ENCODE measurements around the gene CNN1.

The CNN1 gene

GRCh38 chr19:11495481-11495880, 43.2 kb upstream of the CNN1 start:
- H3K9me3 ChIP-seq (ENCODE audit: low read length), result no peaks in the 10 kb centered on the region
- no peak overlapping the region for H3K27ac ChIP-seq (ENCODE audit: low read depth, low read length, poor library complexity, severe bottlenecking)
- no peak for TF ChIP-seq CTCF (IDR thresholded peaks at IDR 0.05; ENCODE audit: low read length)
- no peak for TF ChIP-seq EZH2 (IDR thresholded peaks at IDR 0.05; ENCODE audit: borderline replicate concordance, low read length)
- no peaks in the 10 kb centered on the region for H4K20me1 ChIP-seq (ENCODE audit: insufficient read depth, low read length)
- peaks cover 14% of the 10 kb centered on the region for H3K36me3 ChIP-seq (ENCODE audit: insufficient read depth, low read length)
- H2AFZ ChIP-seq (ENCODE audit: low read length), result no peak overlapping the region
- no peaks in the 10 kb centered on the region for H3F3A ChIP-seq (ENCODE audit: insufficient read depth, low read length)
- no peaks in the 10 kb centered on the region for H3K9me2 ChIP-seq (ENCODE audit: low read depth, low read length)
- H3K9ac ChIP-seq (ENCODE audit: low read length), result no peak overlapping the region
- no peaks in the 10 kb centered on the region for H3K79me2 ChIP-seq (ENCODE audit: insufficient read depth, low read length)
- H3K4me2 ChIP-seq (ENCODE audit: low read length), result no peak overlapping the region
- H3K27me3 ChIP-seq (ENCODE audit: insufficient read depth, low read length), result no peaks in the 10 kb centered on the region
- no peak overlapping the region for H3K4me3 ChIP-seq (ENCODE audit: low read depth, low read length, poor library complexity, severe bottlenecking)
- no peaks in the 10 kb centered on the region for H3K4me1 ChIP-seq (ENCODE audit: insufficient read depth, low read length, severe bottlenecking)

DNA sequence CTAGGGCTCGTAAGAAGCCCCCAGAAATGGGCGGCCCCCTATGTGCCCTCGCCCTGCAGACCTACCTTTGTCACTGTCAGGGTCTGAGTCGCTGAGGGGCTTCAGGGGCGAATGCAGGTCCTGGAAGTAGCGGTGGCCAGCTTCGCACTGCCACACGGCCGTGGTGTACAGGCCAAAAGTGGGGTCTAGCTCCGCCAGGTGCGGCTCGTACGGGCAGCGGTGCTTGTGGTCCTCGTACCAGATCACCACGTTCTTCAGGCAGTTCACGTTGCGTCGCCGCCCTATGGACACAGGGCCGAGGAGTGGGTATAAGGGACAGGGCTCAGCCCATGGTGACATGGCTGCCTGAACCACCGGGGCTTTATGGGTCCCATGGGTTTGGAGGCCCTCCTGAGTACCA, 42.8 kb upstream of the CNN1 start:
- H3K9ac ChIP-seq (ENCODE audit: low read length), result no peak overlapping the region
- H3K4me3 ChIP-seq (ENCODE audit: low read depth, low read length, poor library complexity, severe bottlenecking), result no peak overlapping the region
- H3F3A ChIP-seq (ENCODE audit: insufficient read depth, low read length), result no peaks in the 10 kb centered on the region
- no peaks in the 10 kb centered on the region for H4K20me1 ChIP-seq (ENCODE audit: insufficient read depth, low read length)
- no peaks in the 10 kb centered on the region for H3K79me2 ChIP-seq (ENCODE audit: insufficient read depth, low read length)
- TF ChIP-seq CTCF (IDR thresholded peaks at IDR 0.05; ENCODE audit: low read length) (no peak), EZH2 (IDR thresholded peaks at IDR 0.05; ENCODE audit: borderline replicate concordance, low read length) (no peak)
- H2AFZ ChIP-seq (ENCODE audit: low read length), result no peak overlapping the region
- H3K9me3 ChIP-seq (ENCODE audit: low read length), result no peaks in the 10 kb centered on the region
- H3K27ac ChIP-seq (ENCODE audit: low read depth, low read length, poor library complexity, severe bottlenecking), result no peak overlapping the region
- no peaks in the 10 kb centered on the region for H3K4me1 ChIP-seq (ENCODE audit: insufficient read depth, low read length, severe bottlenecking)
- H3K4me2 ChIP-seq (ENCODE audit: low read length), result no peak overlapping the region
- no peaks in the 10 kb centered on the region for H3K27me3 ChIP-seq (ENCODE audit: insufficient read depth, low read length)
- H3K36me3 ChIP-seq (ENCODE audit: insufficient read depth, low read length), result peaks cover 14% of the 10 kb centered on the region
- H3K9me2 ChIP-seq (ENCODE audit: low read depth, low read length), result no peaks in the 10 kb centered on the region

- no peaks in the 10 kb centered on the region for H3K9me3 ChIP-seq (ENCODE audit: low read length)
- H3K27me3 ChIP-seq (ENCODE audit: insufficient read depth, low read length), result no peaks in the 10 kb centered on the region
- H3K4me3 ChIP-seq (ENCODE audit: low read depth, low read length, poor library complexity, severe bottlenecking), result no peak overlapping the region
- H3F3A ChIP-seq (ENCODE audit: insufficient read depth, low read length), result no peaks in the 10 kb centered on the region
- peaks cover 14% of the 10 kb centered on the region for H3K36me3 ChIP-seq (ENCODE audit: insufficient read depth, low read length)
- no peaks in the 10 kb centered on the region for H3K9me2 ChIP-seq (ENCODE audit: low read depth, low read length)
- no peaks in the 10 kb centered on the region for H3K4me1 ChIP-seq (ENCODE audit: insufficient read depth, low read length, severe bottlenecking)
- no peaks in the 10 kb centered on the region for H3K79me2 ChIP-seq (ENCODE audit: insufficient read depth, low read length)
- H3K4me2 ChIP-seq (ENCODE audit: low read length), result no peak overlapping the region
- TF ChIP-seq CTCF (IDR thresholded peaks at IDR 0.05; ENCODE audit: low read length) (peak; percentile 81), EZH2 (IDR thresholded peaks at IDR 0.05; ENCODE audit: borderline replicate concordance, low read length) (no peak)
- H4K20me1 ChIP-seq (ENCODE audit: insufficient read depth, low read length), result no peaks in the 10 kb centered on the region
- H3K9ac ChIP-seq (ENCODE audit: low read length), result no peak overlapping the region
- H2AFZ ChIP-seq (ENCODE audit: low read length), result no peak overlapping the region
- no peak overlapping the region for H3K27ac ChIP-seq (ENCODE audit: low read depth, low read length, poor library complexity, severe bottlenecking)
Measured at GRCh38 chr19:11496391-11497163, 42.1 kb upstream of the CNN1 start.

Measured in OCI-LY1 (cell line).